ENCODE data around the gene CENPS.
A peak's percentile ranks its signal among the peaks of the same experiment; 100 is the strongest.
"Not testable (repeated sequence)": the region's sequence is repeated elsewhere in the genome, so short reads cannot be mapped to it uniquely, and the experiment has no call there.

The CENPS gene

DNA sequence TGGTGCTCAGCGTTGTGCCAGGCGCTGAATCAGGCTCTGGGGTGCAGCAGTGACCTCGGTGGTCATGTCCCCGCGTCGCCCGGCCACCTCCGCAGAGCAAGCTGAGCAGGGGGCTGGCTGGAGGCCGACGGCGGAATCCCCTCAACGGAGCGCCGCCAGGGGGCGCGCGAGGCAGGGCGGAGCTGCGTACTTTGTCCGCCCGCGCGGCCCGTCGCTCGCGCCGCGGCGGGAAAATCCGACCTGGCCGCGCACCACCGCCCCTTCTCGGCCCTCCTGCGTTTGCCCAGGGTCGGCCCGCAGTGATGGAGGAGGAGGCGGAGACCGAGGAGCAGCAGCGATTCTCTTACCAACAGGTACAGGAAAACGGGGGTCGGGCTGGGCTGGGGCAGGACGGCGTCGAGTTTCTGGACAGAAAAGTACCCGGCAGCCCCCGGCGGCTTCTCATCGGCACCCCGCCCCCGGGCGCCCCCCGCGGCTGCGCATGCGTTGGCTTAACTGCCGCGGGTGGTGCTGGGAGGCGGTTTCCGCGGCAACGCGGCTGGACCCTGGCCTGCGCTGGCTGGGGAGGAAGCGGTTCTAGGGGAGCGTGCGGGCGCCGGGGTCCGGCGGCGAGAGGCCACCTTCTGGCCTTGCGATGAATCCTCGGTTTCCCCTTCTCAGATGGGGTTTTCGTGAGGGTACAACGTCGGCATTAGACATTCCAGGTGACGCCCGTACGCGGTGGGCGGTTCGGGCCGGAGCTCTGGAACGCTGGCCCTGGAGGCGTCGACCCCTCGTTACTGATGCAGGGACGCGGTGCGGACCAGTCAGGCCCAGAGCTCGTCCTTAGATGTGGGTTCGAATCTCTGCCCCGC lies at the start of gene CENPS:
TSS of gene CENPS (plus strand) at position 218 of the 854 bp plus-strand sequence. CDS start at position 303, 85 bp downstream.
- peak; percentile 83 for DNase-seq

DNA sequence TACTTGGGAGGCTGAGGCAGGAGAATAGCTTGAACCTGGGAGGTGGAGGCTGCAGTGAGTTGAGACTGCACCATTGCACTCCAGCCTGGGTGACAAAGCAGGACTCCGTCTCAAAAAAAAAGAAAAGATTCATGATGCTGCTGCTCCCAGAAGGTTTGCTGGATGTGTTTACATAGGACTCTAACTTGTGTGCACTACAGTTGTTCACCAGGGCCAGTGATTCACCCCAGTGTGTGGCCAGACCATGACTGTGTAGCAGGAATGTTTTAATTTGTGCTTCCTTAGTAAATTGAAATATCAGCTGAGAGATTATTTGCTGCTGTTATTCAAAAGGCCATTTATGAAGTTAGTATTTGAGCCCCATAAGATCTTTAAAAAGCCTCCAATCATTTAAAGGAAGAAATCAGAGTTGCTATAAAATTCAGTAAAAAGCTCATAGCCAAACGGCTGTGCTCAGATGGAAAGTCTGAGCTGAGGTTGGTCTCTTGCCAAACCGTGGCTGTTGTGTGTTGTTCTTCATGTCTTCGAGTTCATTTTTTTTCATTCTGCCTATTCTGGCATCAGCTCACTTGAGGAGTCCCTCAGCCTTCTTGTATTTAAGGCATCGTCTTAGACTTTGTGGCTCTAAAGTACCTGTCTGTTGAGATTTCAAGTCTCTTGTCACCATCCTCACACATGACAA lies 49.5 kb upstream of the CENPS start:
- peak; percentile 87 for DNase-seq

DNA sequence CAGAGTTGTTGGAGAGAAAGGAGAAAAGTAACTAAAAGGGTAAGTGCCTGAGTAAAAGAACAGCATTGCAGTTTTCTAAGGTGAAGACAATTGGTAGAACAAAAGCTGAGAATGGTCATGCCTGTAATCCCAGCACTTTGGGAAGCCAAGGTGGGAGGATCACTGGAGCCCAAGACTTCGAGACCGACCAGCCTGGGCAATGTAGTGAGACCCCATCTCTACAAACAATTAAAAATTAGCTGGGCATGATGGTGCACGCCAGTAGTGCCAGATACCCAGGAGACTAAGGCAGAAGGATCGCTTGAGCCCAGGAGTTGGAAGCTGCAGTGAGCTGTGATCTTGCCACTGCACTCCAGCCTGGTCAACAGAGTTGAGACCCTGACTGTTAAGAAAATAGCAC lies 46.6 kb upstream of the CENPS start:
- DNase-seq = no peak

- DNase-seq = no peak
Measured at GRCh38 chr1:10384219-10384618, 46.0 kb upstream of the CENPS start.

GRCh38 chr1:10386761-10387676 lies 43.2 kb upstream of the CENPS start:
- DNase-seq = no peak

DNA sequence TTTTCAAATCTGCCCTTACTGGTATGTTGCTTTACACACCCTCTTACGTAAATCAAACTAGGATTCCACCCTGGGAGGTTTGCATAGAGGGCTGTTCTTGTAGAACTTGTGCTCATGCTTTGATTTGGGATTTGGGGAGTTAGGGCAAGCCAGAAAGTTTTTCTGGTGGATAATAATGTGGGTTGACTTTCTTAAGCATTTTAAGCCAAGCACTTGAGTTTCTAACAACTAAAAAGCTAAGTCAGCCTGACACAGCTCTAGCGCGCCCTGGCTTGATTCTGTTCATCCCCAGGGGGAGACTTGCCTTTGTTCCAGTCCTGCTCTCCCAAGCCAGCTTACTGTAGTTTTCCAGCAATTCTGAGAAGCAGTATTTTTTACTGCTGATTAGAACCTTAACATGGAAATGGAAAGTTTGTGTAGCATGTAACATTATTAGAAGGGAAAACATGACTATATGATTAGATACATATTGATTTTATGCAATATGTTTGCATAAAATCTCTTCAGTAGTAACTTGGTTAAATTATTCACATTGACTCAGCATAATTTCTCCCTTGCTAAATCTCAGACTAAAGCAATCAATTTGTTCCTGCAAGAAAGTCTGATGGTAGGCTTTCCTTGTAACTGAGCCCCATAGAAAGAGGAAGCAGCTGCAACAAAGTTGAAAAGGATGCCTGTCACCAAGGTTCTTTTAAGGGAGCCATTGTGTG lies 42.4 kb upstream of the CENPS start:
- peak; percentile 82 for DNase-seq

GRCh38 chr1:10388387-10388715 lies 41.9 kb upstream of the CENPS start:
- DNase-seq = no peak

DNA sequence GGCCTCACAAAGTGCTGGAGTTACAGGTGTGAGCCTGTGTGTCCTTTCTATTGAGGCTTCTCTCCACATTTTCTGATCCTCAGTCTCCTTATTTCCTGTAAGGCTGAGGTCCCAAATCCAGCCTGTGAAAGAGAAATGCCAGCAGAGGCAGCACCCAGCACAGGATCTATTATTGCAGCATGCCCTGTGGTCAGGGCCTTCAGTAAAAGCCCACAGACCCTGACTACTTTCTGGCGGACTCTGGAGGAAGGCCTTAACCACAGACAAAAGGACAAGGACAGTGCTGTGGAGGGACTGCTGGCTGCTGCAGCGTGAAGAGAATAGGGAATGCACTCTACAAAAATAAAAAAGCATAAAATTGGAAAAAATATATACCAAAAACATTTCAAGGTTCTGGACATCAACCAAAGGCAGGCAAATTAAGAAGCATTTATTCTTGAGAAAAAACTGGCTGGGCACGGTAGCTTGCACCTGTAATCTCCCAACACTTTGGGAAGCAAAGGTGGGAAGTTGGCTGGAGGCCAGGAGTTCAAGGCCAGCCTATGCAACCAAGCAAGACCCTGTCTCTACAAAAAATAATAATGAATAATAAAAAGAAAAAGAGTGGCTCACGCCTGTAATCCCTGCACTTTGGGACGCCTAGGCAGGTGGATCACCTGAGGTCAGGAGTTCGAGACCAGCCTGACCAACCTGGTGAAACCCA lies 40.8 kb upstream of the CENPS start:
- no peak for DNase-seq

DNA sequence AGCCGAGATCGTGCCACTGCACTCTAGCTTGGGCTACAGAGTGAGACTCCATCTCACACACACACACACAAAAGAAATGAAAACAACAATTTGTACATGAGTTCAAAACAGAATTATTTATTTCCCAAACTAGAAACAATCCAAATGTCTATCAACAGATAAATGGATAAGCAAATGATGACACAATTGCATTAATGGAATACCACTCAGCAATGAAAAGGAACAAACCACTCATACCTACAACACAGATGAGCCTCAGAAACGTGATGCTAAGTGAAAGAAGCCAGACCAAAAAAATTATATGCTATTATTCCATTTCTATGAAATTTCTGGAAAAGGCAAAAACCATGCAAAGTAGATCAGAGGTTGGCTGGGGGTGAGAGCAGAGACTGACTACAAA lies 33.4 kb upstream of the CENPS start:
- DNase-seq = no peak

DNA sequence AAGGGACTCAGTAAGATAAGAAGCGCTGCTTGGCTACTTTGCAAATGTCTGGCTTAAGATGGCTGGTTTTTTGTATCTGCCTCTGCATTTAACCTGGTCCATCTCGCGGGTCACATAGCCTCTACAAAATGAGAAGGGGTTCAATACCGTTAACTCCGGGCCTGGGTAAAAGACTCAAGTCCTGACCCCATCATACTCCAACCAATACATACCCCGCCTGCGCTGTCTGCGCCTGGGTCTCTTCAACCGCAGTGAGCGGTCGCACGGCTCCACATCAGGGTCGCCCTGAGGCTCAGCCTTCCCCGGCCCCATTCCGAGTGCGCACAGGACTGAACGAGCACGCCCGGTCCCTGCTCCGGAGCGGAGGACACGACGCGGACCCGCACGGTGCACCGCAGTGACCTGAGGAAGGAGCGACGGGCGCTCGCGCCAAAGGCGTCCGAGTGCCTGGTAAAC lies 31.9 kb upstream of the CENPS start:
- no peak for DNase-seq

- peak; percentile 98 for DNase-seq
Measured at GRCh38 chr1:10398734-10399443, 31.3 kb upstream of the CENPS start, which contains the start of gene PGD. Gene PGD, plus strand, starts transcription at chr1:10399064. Its CDS starts 54 bp downstream, at chr1:10399118.

DNA sequence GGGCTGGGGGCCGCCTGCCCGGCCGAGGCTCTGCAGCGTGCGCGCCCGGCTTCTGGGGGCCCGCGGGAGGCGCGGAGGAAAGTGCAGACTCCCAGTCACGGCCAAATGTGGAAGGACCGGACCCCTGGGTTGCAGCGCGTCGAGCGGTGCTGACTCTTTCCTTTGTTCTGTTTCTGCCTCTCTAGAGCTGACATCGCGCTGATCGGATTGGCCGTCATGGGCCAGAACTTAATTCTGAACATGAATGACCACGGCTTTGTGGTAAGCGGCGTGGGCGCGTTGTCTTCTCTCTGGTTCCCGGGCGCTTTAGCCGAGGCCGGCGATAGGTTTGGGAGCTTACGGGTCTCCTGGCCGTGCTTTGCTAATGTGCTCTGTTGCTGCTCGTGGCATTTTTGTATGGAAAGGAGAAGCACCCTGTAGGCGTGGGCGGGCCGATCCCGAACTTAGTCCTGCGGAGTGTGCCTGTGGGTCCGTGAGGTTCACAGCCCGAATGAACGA lies 30.7 kb upstream of the CENPS start:
- peak; percentile 28 for DNase-seq

DNA sequence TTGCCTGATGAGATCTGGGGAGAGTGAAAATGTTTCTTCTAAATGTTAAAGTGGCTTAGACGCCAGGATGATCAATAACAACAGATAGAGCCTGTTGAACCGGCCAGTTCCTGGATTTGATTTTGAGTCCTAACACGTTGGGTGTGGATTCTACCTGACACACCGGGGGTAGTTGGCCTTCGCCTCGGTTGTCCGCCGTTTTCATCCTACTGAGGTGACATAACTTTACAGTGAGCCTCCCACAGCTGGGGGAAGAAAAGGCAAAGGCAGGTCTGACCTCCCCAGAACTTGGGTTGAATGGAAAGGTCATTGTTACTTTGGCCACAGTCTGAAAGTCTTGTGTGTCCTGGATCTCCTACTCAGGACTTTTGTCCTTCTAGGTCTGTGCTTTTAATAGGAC lies 30.2 kb upstream of the CENPS start:
- DNase-seq = no peak

- peak; percentile 60 for DNase-seq
Measured at GRCh38 chr1:10401281-10401680, 29.0 kb upstream of the CENPS start.

DNA sequence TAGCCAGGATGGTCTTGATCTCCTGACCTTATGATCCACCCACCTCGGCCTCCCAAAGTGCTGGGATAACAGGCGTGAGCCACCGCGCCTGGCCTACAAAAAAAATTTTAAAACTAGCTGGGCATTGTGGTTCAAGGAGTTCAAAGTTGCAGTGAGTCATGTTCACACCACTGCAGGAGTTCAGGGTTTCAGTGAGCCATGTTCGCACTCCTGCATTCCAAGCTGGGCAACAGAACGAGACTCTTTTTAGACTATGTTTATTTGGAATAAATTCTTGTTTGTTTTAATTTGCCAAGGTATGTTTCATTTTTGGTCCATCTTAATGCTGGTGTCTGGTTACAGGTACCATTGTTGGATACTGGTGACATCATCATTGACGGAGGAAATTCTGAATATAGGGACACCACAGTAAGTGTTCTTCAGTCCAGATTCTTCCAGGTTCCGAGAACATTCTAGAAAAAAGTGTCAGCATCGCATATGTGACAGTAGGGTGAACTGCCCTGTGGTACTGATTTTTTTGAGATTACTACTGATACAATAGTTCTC lies 27.4 kb upstream of the CENPS start:
- no peak for DNase-seq

DNA sequence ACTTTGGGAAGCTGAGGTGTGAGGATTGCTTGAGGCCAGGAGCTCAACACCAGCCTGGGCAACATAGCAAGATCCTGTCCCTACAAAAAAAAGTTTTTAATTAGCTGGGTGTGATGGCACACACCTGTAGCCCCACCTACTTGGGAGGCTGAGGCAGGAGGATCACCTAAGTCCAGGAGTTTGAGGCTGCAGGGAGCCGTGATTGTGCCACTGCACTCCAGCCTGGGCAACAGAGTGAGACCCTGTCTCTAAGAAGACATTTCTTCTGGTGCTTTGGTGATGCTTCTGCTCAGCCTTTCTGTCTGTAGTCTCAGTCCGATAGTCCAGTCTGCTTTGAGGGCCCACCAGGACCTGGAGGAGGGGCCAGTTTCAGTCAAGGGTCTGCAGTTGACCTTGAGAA lies 23.0 kb upstream of the CENPS start:
- no peak for DNase-seq

- DNase-seq = peak; percentile 76
Measured at GRCh38 chr1:10415211-10415930, 14.9 kb upstream of the CENPS start.

GRCh38 chr1:10415967-10416366 lies 14.3 kb upstream of the CENPS start:
- not testable (repeated sequence) for DNase-seq

DNA sequence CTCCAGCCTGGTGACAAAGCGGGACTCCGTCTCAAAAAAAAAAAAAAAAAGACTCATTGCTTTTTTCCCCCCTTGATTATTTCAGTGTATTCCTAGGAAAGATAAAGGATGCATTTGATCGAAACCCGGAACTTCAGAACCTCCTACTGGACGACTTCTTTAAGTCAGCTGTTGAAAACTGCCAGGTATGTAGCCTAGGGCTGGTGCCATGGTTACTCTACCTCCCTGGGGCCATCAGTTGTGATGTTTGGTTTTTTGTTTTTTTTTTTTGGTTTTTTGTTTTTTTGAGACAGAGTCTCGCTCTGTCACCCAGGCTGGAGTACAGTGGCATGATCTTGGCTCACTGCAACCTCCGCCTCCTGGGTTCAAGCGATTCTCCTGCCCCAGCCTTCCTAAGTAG lies 11.5 kb upstream of the CENPS start:
- not testable (repeated sequence) for DNase-seq

DNA sequence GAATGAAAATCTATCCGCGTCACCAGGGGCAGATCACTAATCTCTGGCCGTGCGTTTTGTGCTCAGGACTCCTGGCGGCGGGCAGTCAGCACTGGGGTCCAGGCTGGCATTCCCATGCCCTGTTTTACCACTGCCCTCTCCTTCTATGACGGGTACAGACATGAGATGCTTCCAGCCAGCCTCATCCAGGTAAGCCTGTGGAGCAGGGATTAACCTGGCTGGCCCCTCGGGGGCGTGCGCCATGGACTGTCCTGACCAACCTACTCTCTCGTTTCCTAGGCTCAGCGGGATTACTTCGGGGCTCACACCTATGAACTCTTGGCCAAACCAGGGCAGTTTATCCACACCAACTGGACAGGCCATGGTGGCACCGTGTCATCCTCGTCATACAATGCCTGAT lies 10.9 kb upstream of the CENPS start:
- DNase-seq = no peak
